ENCODE data around the gene CTDSPL2. TPM values are rescaled to one million over a fixed set of nuclear protein-coding genes. Genes with fewer than 3 reads are reported as not detected.

The CTDSPL2 gene
- total and polyA plus RNA-seq, 2 experiments from 2014 or later = 21.1 to 48.2 TPM

- in situ Hi-C loops (cut with MboI) = loop anchor here (25.0 kb wide), 1 partner anchor 605 kb away; no protein-coding TSS in a partner anchor
- peaks cover 20% of the 10 kb centered on the region for H3K4me1 ChIP-seq (ENCODE audit: insufficient read depth)
- peaks cover 10% of the 10 kb centered on the region; the same call in 1 of the 2 replicates for H4K20me1 ChIP-seq (ENCODE audit: insufficient read depth)
- H3K9ac ChIP-seq = no peak overlapping the region
- 95 to 96% methylated on average over 3 of the region's 3 CpGs for WGBS, 2 experiments (ENCODE audit: low coverage in 1 of 2, low lambda C conversion rate in 2 of 2, missing lambda C conversion rate in 2 of 2)
- DNase-seq = no peak
- peaks cover 41% of the 10 kb centered on the region; the same call in 1 of the 2 replicates for H3K79me2 ChIP-seq (ENCODE audit: insufficient read depth)
- H3K4me2 ChIP-seq (ENCODE audit: unreplicated experiment) = no peak overlapping the region
- no peaks in the 10 kb centered on the region for H3K27me3 ChIP-seq (replicated peaks; ENCODE audit: insufficient read depth)
- H3K9me3 ChIP-seq (ENCODE audit: low read depth) = no peaks in the 10 kb centered on the region
- H3K27ac ChIP-seq = no peak overlapping the region
- peaks cover 27% of the 10 kb centered on the region for H3F3A ChIP-seq (ENCODE audit: insufficient read depth)
- no peak overlapping the region for H2AFZ ChIP-seq
- H3K9me2 ChIP-seq (ENCODE audit: insufficient read depth) = no peaks in the 10 kb centered on the region
- H3K4me3 ChIP-seq = no peak overlapping the region
- peaks cover 23% of the 10 kb centered on the region for H3K36me3 ChIP-seq (ENCODE audit: low read depth)
- TF ChIP-seq EZH2 (IDR thresholded peaks at IDR 0.05; ENCODE audit: insufficient read depth, poor library complexity, severe bottlenecking) (no peak), EZH2phosphoT487 (IDR thresholded peaks at IDR 0.05; ENCODE audit: insufficient read depth, low read depth) (no peak)
Measured at GRCh38 chr15:44492672-44493071, 65.2 kb downstream of the CTDSPL2 start.

- no peak overlapping the region for H3K27ac ChIP-seq
- no peak overlapping the region for H3K9ac ChIP-seq
- H4K20me1 ChIP-seq (ENCODE audit: insufficient read depth) = peaks cover 6% of the 10 kb centered on the region; the same call in 1 of the 2 replicates
- no peaks in the 10 kb centered on the region for H3K9me3 ChIP-seq (ENCODE audit: low read depth)
- H3K27me3 ChIP-seq (replicated peaks; ENCODE audit: insufficient read depth) = no peaks in the 10 kb centered on the region
- WGBS, 2 experiments (ENCODE audit: low coverage in 1 of 2, low lambda C conversion rate in 2 of 2, missing lambda C conversion rate in 2 of 2) = 90 to 95% methylated on average over 8 of the region's 8 CpGs
- no peak overlapping the region for H2AFZ ChIP-seq
- H3K36me3 ChIP-seq (ENCODE audit: low read depth) = peaks cover 33% of the 10 kb centered on the region
- peaks cover 4% of the 10 kb centered on the region for H3K4me1 ChIP-seq (ENCODE audit: insufficient read depth)
- peaks cover 41% of the 10 kb centered on the region; the same call in 1 of the 2 replicates for H3K79me2 ChIP-seq (ENCODE audit: insufficient read depth)
- in situ Hi-C loops (cut with MboI) = loop anchor here (25.0 kb wide), 1 partner anchor 608 kb away; no protein-coding TSS in a partner anchor
- DNase-seq = no peak
- no peaks in the 10 kb centered on the region for H3K9me2 ChIP-seq (ENCODE audit: insufficient read depth)
- TF ChIP-seq EZH2phosphoT487 (IDR thresholded peaks at IDR 0.05; ENCODE audit: insufficient read depth, low read depth) (no peak), EZH2 (IDR thresholded peaks at IDR 0.05; ENCODE audit: insufficient read depth, poor library complexity, severe bottlenecking) (no peak)
- no peak overlapping the region for H3K4me3 ChIP-seq
- H3K4me2 ChIP-seq (ENCODE audit: unreplicated experiment) = no peak overlapping the region
- H3F3A ChIP-seq (ENCODE audit: insufficient read depth) = peaks cover 19% of the 10 kb centered on the region
Measured at GRCh38 chr15:44495562-44495961, 68.1 kb downstream of the CTDSPL2 start.

GRCh38 chr15:44500555-44500954 lies 73.1 kb downstream of the CTDSPL2 start:
- Histone ChIP-seq H3K4me1 (ENCODE audit: insufficient read depth) (no peaks in the 10 kb centered on the region), H3K27me3 (replicated peaks; ENCODE audit: insufficient read depth) (no peaks in the 10 kb centered on the region), H4K20me1 (ENCODE audit: insufficient read depth) (no peaks in the 10 kb centered on the region), H3K9me2 (ENCODE audit: insufficient read depth) (no peaks in the 10 kb centered on the region), H2AFZ (no peak overlapping the region), H3K27ac (no peak overlapping the region), H3K4me3 (no peak overlapping the region), H3K79me2 (ENCODE audit: insufficient read depth) (peaks cover 22% of the 10 kb centered on the region; the same call in 1 of the 2 replicates), H3F3A (ENCODE audit: insufficient read depth) (peaks cover 17% of the 10 kb centered on the region; the same call in 1 of the 2 replicates), H3K36me3 (ENCODE audit: low read depth) (peaks cover 25% of the 10 kb centered on the region), H3K9me3 (ENCODE audit: low read depth) (no peaks in the 10 kb centered on the region), H3K4me2 (ENCODE audit: unreplicated experiment) (no peak overlapping the region), H3K9ac (no peak overlapping the region)
- in situ Hi-C loops (cut with MboI) = no loop called here
- WGBS, 2 experiments (ENCODE audit: low coverage in 1 of 2, low lambda C conversion rate in 2 of 2, missing lambda C conversion rate in 2 of 2) = 73% methylated on average over 3 of the region's 3 CpGs
- TF ChIP-seq EZH2 (IDR thresholded peaks at IDR 0.05; ENCODE audit: insufficient read depth, poor library complexity, severe bottlenecking) (no peak), EZH2phosphoT487 (IDR thresholded peaks at IDR 0.05; ENCODE audit: insufficient read depth, low read depth) (no peak)
- DNase-seq = no peak

GRCh38 chr15:44501768-44502366 lies 74.4 kb downstream of the CTDSPL2 start:
- Histone ChIP-seq H3F3A (ENCODE audit: insufficient read depth) (peaks cover 17% of the 10 kb centered on the region; the same call in 1 of the 2 replicates), H3K9me3 (ENCODE audit: low read depth) (no peaks in the 10 kb centered on the region), H4K20me1 (ENCODE audit: insufficient read depth) (no peaks in the 10 kb centered on the region), H2AFZ (no peak overlapping the region), H3K4me1 (ENCODE audit: insufficient read depth) (no peaks in the 10 kb centered on the region), H3K9me2 (ENCODE audit: insufficient read depth) (no peaks in the 10 kb centered on the region), H3K27ac (no peak overlapping the region), H3K4me2 (ENCODE audit: unreplicated experiment) (no peak overlapping the region), H3K79me2 (ENCODE audit: insufficient read depth) (peaks cover 12% of the 10 kb centered on the region; the same call in 1 of the 2 replicates), H3K36me3 (ENCODE audit: low read depth) (peaks cover 14% of the 10 kb centered on the region), H3K4me3 (no peak overlapping the region), H3K27me3 (replicated peaks; ENCODE audit: insufficient read depth) (no peaks in the 10 kb centered on the region), H3K9ac (no peak overlapping the region)
- TF ChIP-seq EZH2 (IDR thresholded peaks at IDR 0.05; ENCODE audit: insufficient read depth, poor library complexity, severe bottlenecking) (no peak), EZH2phosphoT487 (IDR thresholded peaks at IDR 0.05; ENCODE audit: insufficient read depth, low read depth) (no peak)
- in situ Hi-C loops (cut with MboI) = no loop called here
- WGBS, 2 experiments (ENCODE audit: low coverage in 1 of 2, low lambda C conversion rate in 2 of 2, missing lambda C conversion rate in 2 of 2) = 71 to 84% methylated on average over 3 of the region's 3 CpGs
- DNase-seq = peak; percentile 67
